HL-60 (cell line): ENCODE data around the gene RHO.

ENCODE experiments used
- CTCF ChIP-seq: IDR thresholded peaks from one replicate; pipeline ENCODE4 v1.5.1; 2011; ENCODE audit warnings: low read length, control low read depth, inconsistent platforms; ENCODE audit not compliant: insufficient read depth
- GABPA ChIP-seq: IDR thresholded peaks from 2 replicates; pipeline ENCODE4 v1.6.1; 2012; ENCODE audit warnings: low read depth
- POLR2AphosphoS5 ChIP-seq: IDR thresholded peaks from 2 replicates; pipeline ENCODE4 v1.6.1; 2012; ENCODE audit warnings: low read depth
- REST ChIP-seq: IDR thresholded peaks from 2 replicates; pipeline ENCODE4 v1.6.1; 2012; ENCODE audit warnings: low read depth; ENCODE audit not compliant: insufficient replicate concordance
- SPI1 ChIP-seq: IDR thresholded peaks from 2 replicates; pipeline ENCODE4 v1.6.1; 2012; ENCODE audit warnings: low read depth, mild to moderate bottlenecking, borderline replicate concordance

GRCh38 chr3:129507181-129507831 lies 21.1 kb upstream of the RHO start:
- no peak for TF ChIP-seq CTCF
- no peak for TF ChIP-seq POLR2AphosphoS5
- TF ChIP-seq REST: no peak
- TF ChIP-seq GABPA: no peak
- no peak for TF ChIP-seq SPI1
